ENCODE data around the gene SSBP1.
"Not testable (repeated sequence)": the region's sequence is repeated elsewhere in the genome, so short reads cannot be mapped to it uniquely, and the experiment has no call there.

Gene SSBP1

GRCh38 chr7:141737836-141738591 lies at the start of gene SSBP1:
SSBP1 (plus strand) TSS chr7:141738358; CDS start chr7:141739167, 809 bp downstream.
- DNase-seq, result peak; percentile 91

- DNase-seq, result not testable (repeated sequence)
These were observed 48.9 kb upstream of the SSBP1 start for GRCh38 chr7:141689072-141689825.

GRCh38 chr7:141691540-141691939 lies 46.6 kb upstream of the SSBP1 start:
- DNase-seq, result no peak

GRCh38 chr7:141691961-141692360 lies 46.2 kb upstream of the SSBP1 start:
- DNase-seq, result no peak

DNA sequence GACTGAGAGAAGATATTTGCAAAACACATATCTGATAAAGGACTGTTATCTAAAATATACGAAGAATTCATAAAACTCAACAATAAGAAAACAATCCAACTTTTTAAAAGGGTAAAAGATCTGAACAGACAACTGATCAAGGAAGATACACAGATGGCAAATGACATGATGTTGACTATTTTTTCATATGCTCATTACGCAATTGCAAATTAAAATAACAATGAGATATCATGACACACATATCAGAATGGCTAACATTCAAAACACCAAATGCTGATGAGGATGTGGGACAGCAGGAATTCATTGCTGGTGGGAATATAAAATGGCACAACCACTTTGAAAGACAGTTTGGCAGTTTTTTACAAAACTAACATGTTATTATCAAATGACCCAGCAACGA lies 45.1 kb upstream of the SSBP1 start:
- DNase-seq, result no peak

- peak; percentile 33 for DNase-seq
These were observed 42.3 kb upstream of the SSBP1 start for GRCh38 chr7:141695803-141696289.

GRCh38 chr7:141696348-141696747 lies 41.8 kb upstream of the SSBP1 start:
- DNase-seq, result no peak

GRCh38 chr7:141697211-141697871 lies 40.8 kb upstream of the SSBP1 start:
- DNase-seq, result no peak

DNA sequence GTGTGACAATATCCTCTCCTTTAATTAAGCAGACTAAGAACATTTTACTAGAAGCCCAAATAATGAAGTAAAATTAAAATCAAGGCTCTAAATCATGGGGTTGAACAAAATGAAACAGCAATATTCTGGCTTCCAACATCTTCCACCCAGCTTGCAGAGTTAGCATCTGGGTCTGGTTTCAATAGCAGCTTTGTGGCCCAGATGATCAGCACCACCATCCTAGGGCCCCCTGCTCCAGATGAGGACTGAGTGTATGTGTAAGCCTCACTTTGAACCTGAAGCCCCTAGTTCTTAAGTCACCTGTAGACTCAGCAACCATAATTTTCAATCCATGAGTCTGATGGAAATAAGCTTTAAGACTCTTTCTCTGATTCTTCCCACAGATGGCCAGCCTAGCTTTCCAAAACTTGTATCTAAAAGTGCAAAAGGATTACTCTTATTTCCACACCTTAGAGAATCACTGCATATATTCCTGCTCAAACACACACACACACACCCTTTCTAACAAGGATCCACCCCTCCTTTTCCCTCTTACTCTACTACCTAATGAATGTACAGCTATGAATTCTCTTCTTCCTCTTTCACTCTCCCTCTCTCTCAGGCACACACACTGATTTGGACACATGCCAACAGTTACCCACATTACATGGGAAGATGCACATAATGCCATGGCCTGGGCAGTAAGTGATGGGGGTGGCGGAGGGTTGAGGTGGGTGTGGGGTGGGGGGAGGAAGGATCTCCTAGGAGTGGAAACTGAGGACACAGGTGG lies 39.7 kb upstream of the SSBP1 start:
- DNase-seq, result no peak

- no peak for DNase-seq
These were observed 38.3 kb upstream of the SSBP1 start for GRCh38 chr7:141699860-141700259.

DNA sequence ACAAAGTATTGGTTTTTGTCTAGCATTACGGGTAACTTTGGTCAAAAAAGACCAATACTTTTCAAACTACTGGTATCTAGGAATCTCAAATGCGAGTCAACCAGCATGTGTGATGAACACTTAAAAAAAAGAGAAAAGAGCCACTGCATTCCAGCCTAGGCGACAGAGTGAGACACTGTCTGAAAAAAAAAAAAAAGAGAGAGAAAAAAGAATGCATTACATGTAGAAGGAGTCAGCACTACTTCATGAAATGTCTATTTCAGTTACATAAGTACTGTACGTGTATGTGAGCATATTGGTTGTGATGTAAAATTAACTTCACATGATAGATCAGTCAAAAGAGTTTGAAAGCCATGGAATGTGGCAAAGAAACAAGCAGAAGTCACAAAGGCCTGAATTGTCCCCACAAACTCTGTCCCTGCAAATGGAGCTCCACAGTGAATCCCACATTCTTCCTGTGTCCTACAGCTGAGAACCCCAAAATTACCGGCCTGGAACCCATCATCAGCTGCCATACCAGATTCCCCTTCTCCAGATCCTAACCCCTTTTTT lies 37.8 kb upstream of the SSBP1 start:
- no peak for DNase-seq

- DNase-seq, result no peak
These were observed 37.2 kb upstream of the SSBP1 start for GRCh38 chr7:141700848-141701371.

DNA sequence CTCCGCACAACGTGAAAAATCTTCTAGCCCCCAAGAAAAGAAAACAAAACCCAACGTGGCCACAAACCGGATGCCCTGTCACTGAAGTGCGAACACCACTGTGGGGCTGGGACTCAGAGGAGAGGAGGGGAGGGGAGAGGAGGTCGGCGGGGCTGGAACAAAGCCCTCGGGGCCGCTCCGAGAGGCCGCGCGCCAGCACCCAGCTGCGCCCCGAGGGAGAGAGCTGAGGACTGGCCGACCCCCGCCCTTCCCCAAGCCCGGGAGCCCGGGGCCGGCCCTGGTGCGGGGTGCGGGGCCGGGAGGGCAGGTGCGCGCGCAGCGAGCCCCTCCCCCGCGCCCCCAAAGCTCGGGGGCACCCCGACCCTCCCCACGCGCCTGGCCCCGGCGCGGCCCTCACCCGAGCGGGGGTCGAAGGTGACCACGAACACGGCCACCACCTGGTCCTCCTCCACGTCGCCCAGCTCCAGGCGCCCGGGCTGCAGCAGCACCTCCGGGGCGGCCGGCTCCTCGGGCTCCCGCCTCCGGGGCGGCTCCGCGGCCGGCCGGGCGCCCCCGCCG lies 36.6 kb upstream of the SSBP1 start:
- DNase-seq, result no peak

DNA sequence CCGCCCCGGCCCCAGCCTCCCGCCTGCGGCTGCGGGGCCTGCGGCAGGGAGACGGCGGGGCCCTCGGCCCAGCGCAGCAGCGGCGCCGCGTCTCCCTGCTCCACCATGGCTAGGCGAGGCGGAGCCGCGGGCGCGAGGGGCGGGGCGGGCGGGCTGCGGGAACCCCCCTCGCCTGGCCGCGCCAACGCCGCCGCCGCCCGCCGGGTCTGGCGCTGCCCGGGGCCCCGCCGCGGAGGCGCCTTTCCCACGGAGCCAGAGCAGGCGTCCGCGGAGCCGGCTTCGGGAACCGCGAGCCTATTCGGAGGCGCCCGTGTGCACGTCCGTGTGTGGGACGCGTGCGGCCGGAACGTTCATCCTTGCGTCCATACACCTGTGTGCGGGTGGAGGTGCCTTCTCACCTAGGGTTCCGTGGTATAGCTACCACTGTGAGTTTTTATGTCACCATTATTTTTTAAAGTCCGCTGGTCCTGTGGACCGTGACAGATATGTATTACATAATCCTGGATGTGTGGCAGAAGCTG lies 36.1 kb upstream of the SSBP1 start, which contains the start of gene DENND11:
Gene DENND11, minus strand, starts transcription at position 120 of the 521 bp plus-strand sequence. Its CDS starts 13 bp downstream, at position 107.
- DNase-seq, result peak; percentile 19

- DNase-seq, result no peak
These were observed 35.3 kb upstream of the SSBP1 start for GRCh38 chr7:141702892-141703291.

DNA sequence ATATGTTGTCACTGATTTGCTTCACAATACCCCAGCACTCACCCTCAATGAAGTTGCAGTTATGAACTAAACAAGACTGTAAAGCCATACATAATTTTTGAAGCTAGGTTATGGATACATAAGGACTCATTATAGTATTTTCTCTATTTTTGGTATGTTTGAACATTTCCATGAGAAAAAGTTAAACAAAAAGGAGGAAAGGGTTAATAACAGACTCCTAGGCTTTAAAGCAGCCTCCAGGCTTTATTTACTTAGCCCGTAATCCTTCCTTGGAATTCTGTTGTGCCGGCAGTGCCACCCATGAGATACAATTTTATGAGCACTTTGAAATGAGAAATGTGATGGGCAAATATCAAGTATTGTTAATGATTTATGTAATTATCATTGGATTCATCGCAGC lies 34.0 kb upstream of the SSBP1 start:
- DNase-seq, result no peak

DNA sequence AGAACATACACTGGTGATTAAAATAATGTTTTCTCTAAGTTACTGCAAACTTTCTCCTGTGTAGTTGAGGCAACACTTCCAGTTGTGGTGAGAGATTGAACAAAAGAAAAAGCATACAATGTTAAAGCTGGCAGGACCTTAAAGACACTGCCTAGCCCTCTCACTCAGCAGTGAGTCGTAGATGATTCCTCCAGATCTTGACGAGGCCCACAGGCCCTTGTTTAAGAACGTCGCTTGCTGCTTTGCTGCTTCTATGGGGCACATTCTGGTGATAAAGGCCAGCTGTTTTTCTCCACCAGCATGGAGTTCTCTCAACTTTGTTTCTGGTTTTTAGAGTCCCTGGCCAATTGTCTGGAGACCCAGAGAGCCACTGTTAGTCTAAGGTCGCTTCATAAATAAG lies 33.4 kb upstream of the SSBP1 start:
- no peak for DNase-seq

- no peak for DNase-seq
These were observed 31.7 kb upstream of the SSBP1 start for GRCh38 chr7:141706239-141707064.

- DNase-seq, result no peak
These were observed 29.8 kb upstream of the SSBP1 start, which contains the start of gene WEE2 for GRCh38 chr7:141708351-141708750. WEE2 (plus strand) TSS chr7:141708353; CDS start chr7:141708759, 406 bp downstream.

GRCh38 chr7:141709318-141709717 lies 28.8 kb upstream of the SSBP1 start:
- DNase-seq, result no peak

Data from DMS153 (cell line).